Loucy (cell line): ENCODE results near the gene HSD17B8.

Source experiments
- EZH2phosphoT487 ChIP-seq: fragments of 200-600 bp; IDR thresholded peaks from 2 replicates; pipeline ENCODE4 v1.6.1; 2018; ENCODE audit warnings: antibody characterized with exemption, mild to moderate bottlenecking, moderate library complexity, borderline replicate concordance
- TF ChIP-seq, protein P1 (sequence below): fragments of 200-600 bp; sonication (generic); conservative IDR thresholded peaks from 2 replicates; pipeline ENCODE4 v1.5.1; 2014; ENCODE audit warnings: mild to moderate bottlenecking, antibody characterized with exemption, low read length

DNA sequence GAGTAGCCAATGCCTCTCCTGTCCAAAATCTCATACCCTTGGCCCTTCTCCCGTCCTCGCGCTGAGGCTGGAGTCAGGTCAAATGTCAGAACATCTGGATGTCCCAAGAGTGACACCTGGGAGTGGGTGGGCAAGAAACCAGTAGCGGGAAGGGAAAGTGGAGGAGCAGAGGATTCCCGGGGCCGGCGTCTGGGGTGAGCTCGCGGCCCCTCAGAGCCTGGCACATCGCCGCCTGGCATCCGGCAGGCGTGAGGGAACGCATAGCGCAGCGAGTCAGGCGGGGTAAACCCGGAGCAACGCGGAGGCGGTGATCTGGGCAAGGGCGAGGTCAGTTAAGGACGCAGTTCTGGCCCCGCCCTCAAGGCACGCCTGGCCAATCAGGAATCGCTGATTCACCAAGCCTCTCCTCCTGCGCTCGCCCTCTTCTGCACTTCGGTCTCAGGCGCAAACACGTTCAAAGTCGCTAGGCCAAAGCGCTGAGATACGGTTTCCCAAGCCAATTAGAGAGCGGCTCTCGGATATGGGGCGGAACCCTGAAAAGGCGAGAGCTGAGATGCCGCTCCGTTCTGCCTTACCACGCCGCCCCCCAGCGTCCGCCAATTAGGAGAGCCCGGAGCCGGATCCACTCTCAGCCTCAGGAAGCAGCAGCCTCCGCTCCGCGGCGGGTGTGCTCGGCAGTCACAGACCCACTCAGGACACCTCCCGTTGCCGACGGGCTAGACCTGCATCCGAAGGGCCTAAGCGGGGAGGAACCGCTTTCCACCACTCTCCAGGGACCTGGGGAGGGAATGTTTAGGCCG, 44.7 kb downstream of the HSD17B8 start:
- TF ChIP-seq, protein P1, sequence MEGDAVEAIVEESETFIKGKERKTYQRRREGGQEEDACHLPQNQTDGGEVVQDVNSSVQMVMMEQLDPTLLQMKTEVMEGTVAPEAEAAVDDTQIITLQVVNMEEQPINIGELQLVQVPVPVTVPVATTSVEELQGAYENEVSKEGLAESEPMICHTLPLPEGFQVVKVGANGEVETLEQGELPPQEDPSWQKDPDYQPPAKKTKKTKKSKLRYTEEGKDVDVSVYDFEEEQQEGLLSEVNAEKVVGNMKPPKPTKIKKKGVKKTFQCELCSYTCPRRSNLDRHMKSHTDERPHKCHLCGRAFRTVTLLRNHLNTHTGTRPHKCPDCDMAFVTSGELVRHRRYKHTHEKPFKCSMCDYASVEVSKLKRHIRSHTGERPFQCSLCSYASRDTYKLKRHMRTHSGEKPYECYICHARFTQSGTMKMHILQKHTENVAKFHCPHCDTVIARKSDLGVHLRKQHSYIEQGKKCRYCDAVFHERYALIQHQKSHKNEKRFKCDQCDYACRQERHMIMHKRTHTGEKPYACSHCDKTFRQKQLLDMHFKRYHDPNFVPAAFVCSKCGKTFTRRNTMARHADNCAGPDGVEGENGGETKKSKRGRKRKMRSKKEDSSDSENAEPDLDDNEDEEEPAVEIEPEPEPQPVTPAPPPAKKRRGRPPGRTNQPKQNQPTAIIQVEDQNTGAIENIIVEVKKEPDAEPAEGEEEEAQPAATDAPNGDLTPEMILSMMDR = no peak
- TF ChIP-seq EZH2phosphoT487 = no peak
